Neuron (in vitro differentiated cells): ENCODE results near the gene NOXO1.

ENCODE experiments used
- H2AFZ ChIP-seq: one replicate; pipeline ENCODE4 v1.6.1; 2013; ENCODE audit warnings: low read depth, mild to moderate bottlenecking, inconsistent platforms, low read length, moderate library complexity
- H3K27me3 ChIP-seq: one replicate; pipeline ENCODE4 v1.6.1; 2013; ENCODE audit warnings: low read length; ENCODE audit not compliant: insufficient read depth
- H3K36me3 ChIP-seq: one replicate; pipeline ENCODE4 v1.6.1; 2013; ENCODE audit warnings: low read length; ENCODE audit not compliant: insufficient read depth
- H3K4me1 ChIP-seq: one replicate; pipeline ENCODE4 v1.6.1; 2013; ENCODE audit warnings: low read length; ENCODE audit not compliant: insufficient read depth
- H3K4me3 ChIP-seq: 2 replicates; pipeline ENCODE4 v1.5.1; 2013; ENCODE audit warnings: mild to moderate bottlenecking, low read length, moderate library complexity
- H3K9me3 ChIP-seq: one replicate; pipeline ENCODE4 v1.6.1; 2013; ENCODE audit warnings: low read length

Gene NOXO1

DNA sequence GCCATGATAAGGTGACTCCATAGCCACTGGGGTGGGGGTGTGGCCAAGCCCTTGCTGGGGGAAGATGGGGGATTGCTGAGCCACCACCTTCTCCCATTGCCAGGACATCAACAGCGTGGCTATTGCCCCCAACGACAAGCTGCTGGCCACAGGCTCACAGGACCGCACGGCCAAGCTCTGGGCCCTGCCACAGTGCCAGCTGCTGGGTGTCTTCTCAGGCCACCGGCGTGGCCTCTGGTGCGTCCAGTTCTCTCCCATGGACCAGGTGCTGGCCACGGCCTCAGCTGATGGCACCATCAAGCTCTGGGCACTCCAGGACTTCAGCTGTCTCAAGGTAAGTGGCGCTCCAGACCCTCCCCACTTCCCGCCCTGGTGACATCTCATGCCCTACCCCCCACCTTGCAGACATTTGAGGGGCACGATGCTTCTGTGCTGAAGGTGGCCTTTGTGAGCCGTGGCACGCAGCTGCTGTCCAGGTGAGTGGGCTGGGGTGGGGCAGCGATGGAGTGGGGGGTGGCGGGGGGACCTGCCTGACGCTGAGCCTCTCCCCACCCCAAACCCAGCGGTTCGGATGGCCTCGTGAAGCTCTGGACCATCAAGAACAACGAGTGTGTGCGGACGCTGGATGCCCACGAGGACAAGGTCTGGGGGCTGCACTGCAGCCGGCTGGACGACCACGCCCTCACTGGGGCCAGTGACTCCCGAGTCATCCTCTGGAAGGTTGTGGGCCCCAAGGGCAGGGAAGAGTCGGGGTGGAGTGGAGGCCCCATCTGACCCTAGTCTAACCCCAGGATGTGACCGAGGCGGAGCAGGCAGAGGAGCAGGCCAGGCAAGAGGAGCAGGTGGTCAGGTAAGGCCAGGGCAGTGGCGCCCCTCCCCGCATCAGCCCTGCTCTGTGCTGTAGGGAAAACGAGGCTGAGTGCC, 4.1 kb downstream of the NOXO1 start:
- Histone ChIP-seq H3K4me1 (peaks cover 17% of the 10 kb centered on the region), H2AFZ (no peak overlapping the region), H3K36me3 (peaks cover 47% of the 10 kb centered on the region)

DNA sequence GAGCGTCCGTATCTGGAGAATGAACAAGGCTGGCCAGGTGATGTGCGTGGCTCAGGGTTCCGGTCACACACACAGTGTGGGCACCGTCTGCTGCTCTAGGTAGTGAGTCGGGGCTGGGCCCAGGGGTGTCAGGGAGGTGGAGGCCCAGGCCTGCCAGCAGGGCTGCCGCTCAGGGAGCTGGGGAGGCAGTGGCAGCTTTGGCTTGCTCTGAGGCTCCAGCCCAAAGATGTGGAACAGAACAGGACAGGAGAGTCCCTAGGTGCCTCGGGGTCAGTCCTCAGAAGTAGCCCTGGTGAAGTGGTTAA, 5.1 kb downstream of the NOXO1 start:
- Histone ChIP-seq H3K36me3 (peaks cover 47% of the 10 kb centered on the region), H3K4me3 (no peak overlapping the region), H2AFZ (no peak overlapping the region), H3K4me1 (peaks cover 7% of the 10 kb centered on the region), H3K9me3 (no peaks in the 10 kb centered on the region), H3K27me3 (no peaks in the 10 kb centered on the region)

More for the DNA sequence above, 4.1 kb downstream of the NOXO1 start:
- H3K9me3 ChIP-seq: no peaks in the 10 kb centered on the region
- H3K4me3 ChIP-seq: no peak overlapping the region
- no peaks in the 10 kb centered on the region for H3K27me3 ChIP-seq

DNA sequence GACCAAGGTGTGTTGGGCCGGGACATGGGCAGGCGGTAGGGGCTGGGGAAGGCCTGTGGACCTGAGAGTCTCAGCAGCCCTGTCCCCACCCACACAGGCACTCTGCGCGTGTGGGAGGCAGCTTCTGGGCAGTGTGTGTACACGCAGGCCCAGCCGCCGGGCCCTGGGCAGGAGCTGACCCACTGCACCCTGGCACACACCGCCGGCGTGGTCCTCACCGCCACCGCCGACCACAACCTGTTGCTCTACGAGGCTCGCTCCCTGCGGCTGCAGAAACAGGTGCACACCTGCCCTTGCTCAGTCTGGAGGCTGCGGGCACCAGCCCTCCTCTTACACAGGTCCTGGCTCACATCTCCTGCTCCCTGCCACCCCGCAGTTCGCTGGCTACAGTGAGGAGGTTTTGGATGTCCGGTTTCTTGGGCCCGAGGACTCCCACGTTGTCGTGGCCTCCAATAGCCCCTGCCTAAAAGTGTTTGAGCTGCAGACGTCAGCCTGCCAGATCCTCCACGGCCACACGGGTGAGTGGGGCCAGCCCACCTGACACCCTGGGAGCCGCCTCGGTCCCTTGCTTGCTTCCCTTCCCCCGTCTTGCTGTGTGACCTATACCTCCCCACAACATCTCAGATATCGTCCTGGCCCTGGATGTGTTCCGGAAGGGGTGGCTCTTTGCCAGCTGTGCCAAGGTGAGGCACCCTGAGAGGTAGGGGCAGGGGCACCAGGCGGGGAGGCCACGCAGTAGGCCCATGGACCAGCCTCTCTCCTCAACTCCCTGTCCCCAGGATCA, 5.6 kb downstream of the NOXO1 start:
- no peaks in the 10 kb centered on the region for H3K27me3 ChIP-seq

DNA sequence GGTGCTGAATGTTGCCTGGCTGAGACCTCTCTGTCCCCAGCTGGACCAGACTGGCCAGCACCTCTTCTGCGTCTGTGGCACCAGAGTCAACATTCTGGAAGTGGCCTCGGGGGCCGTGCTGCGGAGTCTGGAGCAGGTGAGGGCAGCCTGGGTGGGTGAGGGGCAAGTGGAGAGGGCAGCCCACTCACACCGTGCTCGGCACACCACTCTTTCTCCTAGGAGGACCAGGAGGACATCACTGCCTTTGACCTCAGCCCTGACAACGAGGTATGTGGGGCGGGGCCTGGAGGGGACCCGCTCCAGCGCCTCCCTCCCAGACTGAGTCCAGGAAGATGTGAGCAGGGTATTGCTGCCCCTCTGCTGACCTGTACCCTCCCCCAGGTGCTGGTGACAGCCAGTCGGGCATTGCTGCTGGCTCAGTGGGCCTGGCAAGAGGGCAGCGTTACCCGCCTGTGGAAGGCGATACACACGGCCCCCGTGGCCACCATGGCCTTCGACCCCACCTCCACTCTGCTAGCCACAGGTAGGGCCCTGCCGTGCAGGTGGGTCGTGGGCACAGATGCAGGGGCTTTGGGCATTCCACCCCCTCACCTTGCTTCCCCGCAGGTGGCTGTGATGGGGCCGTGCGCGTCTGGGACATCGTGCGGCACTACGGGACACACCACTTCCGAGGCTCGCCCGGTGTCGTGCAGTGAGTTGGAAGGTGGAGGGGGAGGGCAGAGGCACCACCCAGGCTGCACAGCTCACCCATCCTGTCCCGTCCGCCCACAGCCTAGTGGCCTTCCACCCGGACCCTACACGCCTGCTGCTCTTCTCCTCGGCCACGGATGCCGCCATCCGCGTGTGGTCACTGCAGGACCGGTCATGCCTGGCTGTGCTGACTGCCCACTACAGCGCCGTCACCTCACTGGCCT, 6.9 kb downstream of the NOXO1 start:
- no peaks in the 10 kb centered on the region for H3K27me3 ChIP-seq
- H3K4me1 ChIP-seq: peaks cover 10% of the 10 kb centered on the region
- no peak overlapping the region for H3K4me3 ChIP-seq
- no peaks in the 10 kb centered on the region for H3K9me3 ChIP-seq
- H3K36me3 ChIP-seq: peaks cover 43% of the 10 kb centered on the region
- H2AFZ ChIP-seq: no peak overlapping the region

More for the DNA sequence above, 5.6 kb downstream of the NOXO1 start:
- Histone ChIP-seq H3K4me1 (peaks cover 10% of the 10 kb centered on the region), H3K9me3 (no peaks in the 10 kb centered on the region), H3K4me3 (no peak overlapping the region), H3K36me3 (peaks cover 47% of the 10 kb centered on the region), H2AFZ (no peak overlapping the region)

DNA sequence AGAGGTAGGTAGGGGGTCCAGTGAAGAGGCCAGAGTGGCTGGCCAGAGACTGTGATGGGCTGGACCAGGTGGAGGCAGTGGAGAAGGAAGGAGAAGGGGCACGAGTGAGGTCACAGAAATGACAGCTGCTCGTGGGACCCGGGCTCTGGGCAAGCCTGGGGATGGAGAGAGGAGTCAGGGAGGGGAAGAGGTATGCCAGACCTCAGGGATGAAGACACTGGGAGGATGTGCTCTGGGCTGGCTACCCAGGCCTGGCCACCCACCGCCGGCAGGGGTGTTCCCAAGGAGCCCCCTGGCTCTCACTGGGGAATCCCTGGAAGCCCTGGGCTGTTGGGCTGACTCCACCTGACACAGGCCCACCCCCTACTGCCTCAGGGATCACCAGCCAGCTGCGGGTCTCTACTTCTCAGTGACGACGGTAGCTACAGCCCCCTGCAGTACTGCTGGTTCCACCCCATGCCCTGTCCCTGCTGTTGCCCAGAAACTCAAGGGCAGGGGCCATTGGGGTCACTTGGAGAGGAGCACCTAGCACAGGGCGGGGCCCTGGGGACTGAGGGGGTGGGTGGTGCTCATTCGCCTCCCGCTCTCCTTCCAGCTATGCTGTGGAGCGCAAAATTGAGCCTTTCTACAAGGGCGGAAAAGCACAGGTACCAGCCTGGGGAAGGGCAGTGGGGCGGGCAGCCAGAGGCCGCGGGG, 7.7 kb downstream of the NOXO1 start:
- H3K9me3 ChIP-seq: no peaks in the 10 kb centered on the region
- H3K4me3 ChIP-seq: no peak overlapping the region
- H2AFZ ChIP-seq: no peak overlapping the region
- H3K27me3 ChIP-seq: no peaks in the 10 kb centered on the region
- H3K4me1 ChIP-seq: peaks cover 10% of the 10 kb centered on the region
- H3K36me3 ChIP-seq: peaks cover 38% of the 10 kb centered on the region

DNA sequence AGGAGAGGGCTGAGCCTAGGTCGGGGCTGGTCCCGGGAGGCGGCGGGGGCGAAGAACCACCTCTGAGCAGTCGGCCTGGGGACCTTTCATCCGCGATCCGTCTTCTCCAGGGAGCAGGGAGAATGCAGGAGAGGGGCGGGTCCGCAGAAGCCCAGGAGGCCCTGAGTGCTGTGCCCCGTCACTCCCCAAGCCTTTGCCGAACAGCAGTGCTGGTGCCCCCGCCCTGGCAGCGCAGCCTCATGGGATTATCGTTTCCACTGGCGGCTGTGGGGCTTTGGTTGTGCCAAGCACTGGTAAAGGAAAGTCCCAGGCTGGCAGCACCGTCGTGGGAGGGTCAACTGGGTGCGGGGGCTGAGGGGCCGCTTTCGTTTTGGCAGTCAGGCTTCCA, 8.8 kb downstream of the NOXO1 start:
- Histone ChIP-seq H3K4me1 (peaks cover 10% of the 10 kb centered on the region), H3K9me3 (no peaks in the 10 kb centered on the region), H3K36me3 (peaks cover 27% of the 10 kb centered on the region), H3K4me3 (peak overlapping the region; percentile 63), H2AFZ (peak overlapping the region; percentile 63), H3K27me3 (no peaks in the 10 kb centered on the region)

DNA sequence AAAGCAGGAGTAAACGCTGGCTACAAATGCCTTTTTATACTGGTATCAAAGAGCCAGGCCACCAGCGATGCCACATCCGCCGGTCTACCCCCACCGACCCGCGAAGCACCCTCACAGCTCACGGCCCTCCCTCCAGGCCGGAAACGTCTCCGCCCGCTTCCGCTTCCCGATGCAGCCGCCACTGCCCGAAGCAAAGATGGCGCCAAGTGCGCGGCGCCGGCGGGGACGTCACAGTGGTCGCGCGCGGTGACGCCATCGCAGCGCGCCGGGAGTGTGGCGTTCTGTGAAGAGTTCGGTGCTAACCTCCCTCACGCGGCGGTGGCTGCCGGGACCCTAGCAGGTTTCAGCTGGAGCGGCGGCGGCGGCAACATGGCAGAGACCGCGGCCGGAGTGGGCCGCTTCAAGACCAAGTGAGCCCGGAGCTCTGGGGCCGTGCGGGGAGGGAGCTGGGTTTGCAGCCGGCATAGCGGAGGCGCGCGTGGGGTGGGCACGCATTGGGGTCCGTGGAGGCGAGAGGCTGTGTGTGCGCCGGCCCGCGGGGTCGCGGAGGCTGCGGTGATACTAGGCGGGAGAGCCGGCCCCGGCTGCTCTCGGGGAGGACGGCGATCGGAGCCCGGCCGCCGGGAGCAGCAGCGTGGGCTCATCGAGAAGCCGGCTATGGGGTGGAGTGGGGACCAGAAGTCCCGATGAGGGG, 9.3 kb downstream of the NOXO1 start, which contains the start of gene TBL3:
Gene TBL3 (plus strand): TSS at position 258 of the 694 bp plus-strand sequence. CDS start 112 bp downstream, at position 370.
- Histone ChIP-seq H3K9me3 (no peaks in the 10 kb centered on the region), H3K4me1 (peaks cover 10% of the 10 kb centered on the region), H2AFZ (peak within 1 kb of the TSS; percentile 63), H3K27me3 (no peaks in the 10 kb centered on the region), H3K4me3 (peak within 1 kb of the TSS; percentile 63), H3K36me3 (peaks cover 22% of the 10 kb centered on the region)

DNA sequence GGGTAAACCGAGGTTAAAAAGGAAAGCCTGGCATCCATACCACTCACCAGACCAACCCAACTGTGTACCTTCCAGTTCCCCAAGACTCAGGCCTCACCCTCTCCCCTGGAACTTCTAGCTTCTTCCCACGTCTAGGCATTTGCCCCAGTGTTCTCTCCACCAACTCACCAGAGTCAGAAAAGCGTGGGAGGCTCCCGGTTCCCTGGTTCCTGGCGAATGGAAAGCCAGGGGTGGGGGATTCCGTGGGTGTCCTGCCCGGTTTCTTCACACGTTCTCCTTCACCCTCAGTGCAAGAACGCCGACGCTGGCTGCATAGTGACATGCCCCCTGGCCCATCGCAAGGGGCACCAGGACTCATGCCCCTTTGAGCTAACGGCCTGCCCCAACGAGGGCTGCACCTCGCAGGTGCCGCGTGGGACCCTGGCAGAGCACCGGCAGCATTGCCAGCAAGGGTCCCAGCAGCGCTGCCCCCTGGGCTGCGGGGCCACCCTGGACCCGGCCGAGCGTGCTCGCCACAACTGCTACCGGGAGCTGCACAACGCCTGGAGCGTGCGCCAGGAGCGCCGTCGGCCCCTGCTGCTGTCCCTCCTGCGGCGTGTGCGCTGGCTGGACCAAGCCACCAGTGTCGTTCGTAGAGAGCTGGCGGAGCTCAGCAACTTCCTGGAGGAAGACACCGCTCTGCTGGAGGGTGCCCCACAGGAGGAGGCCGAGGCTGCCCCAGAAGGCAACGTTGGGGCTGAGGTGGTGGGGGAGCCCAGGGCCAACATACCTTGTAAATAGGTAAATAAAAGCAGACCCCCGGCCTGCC, 12.9 kb downstream of the NOXO1 start:
- Histone ChIP-seq H3K4me3 (no peak overlapping the region), H3K9me3 (no peaks in the 10 kb centered on the region), H3K27me3 (no peaks in the 10 kb centered on the region), H3K4me1 (peaks cover 25% of the 10 kb centered on the region), H3K36me3 (peaks cover 8% of the 10 kb centered on the region), H2AFZ (no peak overlapping the region)

DNA sequence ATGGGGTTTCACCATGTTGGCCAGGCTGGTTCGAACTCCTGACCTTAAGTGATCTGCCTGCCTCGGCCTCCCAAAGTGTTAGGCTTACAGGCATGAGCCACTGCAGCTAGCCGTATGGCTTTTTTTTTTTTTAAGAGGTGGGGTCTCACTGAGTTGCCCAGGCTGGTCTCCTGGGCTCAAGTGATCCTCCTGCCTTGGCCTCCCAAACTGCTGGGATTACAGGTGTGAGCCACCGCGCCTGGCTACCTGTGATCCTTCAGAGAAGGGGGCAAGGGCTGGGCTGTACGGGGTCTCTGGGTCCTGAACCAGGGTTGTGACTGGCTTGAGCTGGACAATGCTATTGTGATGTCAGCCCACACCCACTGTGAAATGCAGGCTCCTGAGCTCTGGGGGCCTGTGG, 14.8 kb downstream of the NOXO1 start, which contains the start of gene RNF151:
Gene RNF151 (plus strand): TSS at position 397 of the 400 bp plus-strand sequence. CDS start 26 bp downstream, outside the sequence.
- Histone ChIP-seq H2AFZ (no peak within 1 kb of the TSS), H3K36me3 (peaks cover 24% of the 10 kb centered on the region), H3K27me3 (no peaks in the 10 kb centered on the region), H3K4me1 (peaks cover 25% of the 10 kb centered on the region), H3K9me3 (no peaks in the 10 kb centered on the region), H3K4me3 (peak within 1 kb of the TSS; percentile 95)

DNA sequence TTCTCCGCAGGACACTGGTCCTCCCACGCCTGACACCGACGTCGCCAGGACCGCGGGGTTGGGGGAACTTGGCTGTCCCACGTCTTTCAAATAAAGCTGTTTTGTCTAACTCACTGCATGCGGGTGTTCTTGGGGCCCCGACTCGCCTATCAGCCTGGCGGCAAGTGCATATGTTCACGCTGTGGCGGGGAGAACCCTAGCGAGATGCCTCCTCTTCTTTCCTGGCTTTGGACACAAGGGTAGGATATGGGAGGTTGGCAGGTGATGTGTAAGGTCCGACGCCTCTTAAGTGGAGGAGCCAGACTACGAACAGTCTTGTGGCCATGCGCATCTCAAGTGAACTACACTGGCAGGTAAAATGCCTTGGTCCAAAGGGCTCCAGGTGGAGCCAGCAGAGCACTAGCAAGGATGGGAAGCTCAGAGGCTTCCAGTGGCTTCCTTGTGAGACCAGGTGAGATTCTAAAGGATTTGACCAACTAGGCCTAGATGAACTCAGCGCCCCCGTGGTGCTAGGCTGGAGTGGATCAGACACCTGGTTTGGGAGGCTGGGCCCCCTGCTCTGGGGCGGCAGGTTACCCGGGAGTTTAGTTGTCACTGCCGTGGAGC, 15.8 kb downstream of the NOXO1 start:
- Histone ChIP-seq H3K4me3 (peak overlapping the region; percentile 95), H3K27me3 (no peaks in the 10 kb centered on the region), H2AFZ (no peak overlapping the region), H3K4me1 (peaks cover 26% of the 10 kb centered on the region), H3K36me3 (peaks cover 29% of the 10 kb centered on the region), H3K9me3 (no peaks in the 10 kb centered on the region)
